ENCODE measurements around the gene SPTBN5.

SPTBN5 gene

DNA sequence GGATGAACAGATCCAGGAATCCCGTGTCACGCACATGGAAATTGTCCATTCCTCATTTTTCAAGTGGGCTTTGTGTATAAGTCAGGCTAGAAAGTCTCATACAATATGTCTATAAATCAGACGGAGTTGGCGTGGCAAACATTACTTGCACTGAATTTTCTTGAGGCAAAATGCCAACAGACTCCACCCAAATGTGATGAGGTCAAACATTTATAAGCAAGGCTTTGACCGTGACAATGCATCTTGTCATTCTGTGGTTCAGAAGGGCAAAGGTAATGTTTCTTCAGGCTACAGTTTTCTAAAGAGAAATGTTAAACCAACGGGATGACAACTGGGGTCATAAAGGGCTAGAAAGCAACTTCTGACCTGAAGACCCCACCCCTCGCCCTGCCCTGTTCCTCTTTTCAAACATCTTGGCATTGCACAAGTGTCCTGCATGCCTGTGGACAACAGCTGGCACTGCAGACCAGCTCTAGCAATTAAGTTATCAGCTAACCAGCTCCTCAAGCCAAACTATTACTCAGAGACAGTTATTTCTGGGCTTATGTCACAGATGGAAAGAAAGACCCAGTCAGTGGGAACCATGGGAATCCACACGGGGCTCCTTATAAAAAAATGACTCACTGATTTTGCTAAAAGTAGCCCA lies 36.5 kb upstream of the SPTBN5 start:
- H3K9me2 ChIP-seq (replicated peaks; ENCODE audit: low read depth, low read length), result no peaks in the 10 kb centered on the region
- no peak for TF ChIP-seq EZH2phosphoT487 (IDR thresholded peaks at IDR 0.05; ENCODE audit: borderline replicate concordance)
- TF ChIP-seq, protein P1, sequence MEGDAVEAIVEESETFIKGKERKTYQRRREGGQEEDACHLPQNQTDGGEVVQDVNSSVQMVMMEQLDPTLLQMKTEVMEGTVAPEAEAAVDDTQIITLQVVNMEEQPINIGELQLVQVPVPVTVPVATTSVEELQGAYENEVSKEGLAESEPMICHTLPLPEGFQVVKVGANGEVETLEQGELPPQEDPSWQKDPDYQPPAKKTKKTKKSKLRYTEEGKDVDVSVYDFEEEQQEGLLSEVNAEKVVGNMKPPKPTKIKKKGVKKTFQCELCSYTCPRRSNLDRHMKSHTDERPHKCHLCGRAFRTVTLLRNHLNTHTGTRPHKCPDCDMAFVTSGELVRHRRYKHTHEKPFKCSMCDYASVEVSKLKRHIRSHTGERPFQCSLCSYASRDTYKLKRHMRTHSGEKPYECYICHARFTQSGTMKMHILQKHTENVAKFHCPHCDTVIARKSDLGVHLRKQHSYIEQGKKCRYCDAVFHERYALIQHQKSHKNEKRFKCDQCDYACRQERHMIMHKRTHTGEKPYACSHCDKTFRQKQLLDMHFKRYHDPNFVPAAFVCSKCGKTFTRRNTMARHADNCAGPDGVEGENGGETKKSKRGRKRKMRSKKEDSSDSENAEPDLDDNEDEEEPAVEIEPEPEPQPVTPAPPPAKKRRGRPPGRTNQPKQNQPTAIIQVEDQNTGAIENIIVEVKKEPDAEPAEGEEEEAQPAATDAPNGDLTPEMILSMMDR (conservative IDR thresholded peaks at IDR 0.05; ENCODE audit: low read length), result no peak
- no peak overlapping the region for H2AFZ ChIP-seq (ENCODE audit: low read length)
- no peaks in the 10 kb centered on the region for H3K27me3 ChIP-seq (ENCODE audit: insufficient read depth, low read length, poor library complexity, severe bottlenecking)
- peaks cover 21% of the 10 kb centered on the region for H3K4me1 ChIP-seq (ENCODE audit: insufficient read depth, low read length, poor library complexity, severe bottlenecking)
- no peaks in the 10 kb centered on the region for H3K36me3 ChIP-seq (ENCODE audit: insufficient read depth, low read length)
- H3K4me3 ChIP-seq (ENCODE audit: low read length, poor library complexity, severe bottlenecking), result no peak overlapping the region
- H3K9ac ChIP-seq (ENCODE audit: low read depth, low read length, poor library complexity, severe bottlenecking), result no peak overlapping the region
- H3K9me3 ChIP-seq (ENCODE audit: insufficient read depth, low read depth, low read length), result no peaks in the 10 kb centered on the region
- H3K79me2 ChIP-seq (ENCODE audit: insufficient read depth, low read length), result no peaks in the 10 kb centered on the region
- H4K20me1 ChIP-seq (ENCODE audit: insufficient read depth, low read length, poor library complexity, severe bottlenecking), result no peaks in the 10 kb centered on the region
- no peaks in the 10 kb centered on the region; the same call in 1 of the 2 replicates for H3F3A ChIP-seq (ENCODE audit: low read depth)
- no peak overlapping the region for H3K4me2 ChIP-seq (ENCODE audit: low read depth, low read length, poor library complexity, severe bottlenecking)

DNA sequence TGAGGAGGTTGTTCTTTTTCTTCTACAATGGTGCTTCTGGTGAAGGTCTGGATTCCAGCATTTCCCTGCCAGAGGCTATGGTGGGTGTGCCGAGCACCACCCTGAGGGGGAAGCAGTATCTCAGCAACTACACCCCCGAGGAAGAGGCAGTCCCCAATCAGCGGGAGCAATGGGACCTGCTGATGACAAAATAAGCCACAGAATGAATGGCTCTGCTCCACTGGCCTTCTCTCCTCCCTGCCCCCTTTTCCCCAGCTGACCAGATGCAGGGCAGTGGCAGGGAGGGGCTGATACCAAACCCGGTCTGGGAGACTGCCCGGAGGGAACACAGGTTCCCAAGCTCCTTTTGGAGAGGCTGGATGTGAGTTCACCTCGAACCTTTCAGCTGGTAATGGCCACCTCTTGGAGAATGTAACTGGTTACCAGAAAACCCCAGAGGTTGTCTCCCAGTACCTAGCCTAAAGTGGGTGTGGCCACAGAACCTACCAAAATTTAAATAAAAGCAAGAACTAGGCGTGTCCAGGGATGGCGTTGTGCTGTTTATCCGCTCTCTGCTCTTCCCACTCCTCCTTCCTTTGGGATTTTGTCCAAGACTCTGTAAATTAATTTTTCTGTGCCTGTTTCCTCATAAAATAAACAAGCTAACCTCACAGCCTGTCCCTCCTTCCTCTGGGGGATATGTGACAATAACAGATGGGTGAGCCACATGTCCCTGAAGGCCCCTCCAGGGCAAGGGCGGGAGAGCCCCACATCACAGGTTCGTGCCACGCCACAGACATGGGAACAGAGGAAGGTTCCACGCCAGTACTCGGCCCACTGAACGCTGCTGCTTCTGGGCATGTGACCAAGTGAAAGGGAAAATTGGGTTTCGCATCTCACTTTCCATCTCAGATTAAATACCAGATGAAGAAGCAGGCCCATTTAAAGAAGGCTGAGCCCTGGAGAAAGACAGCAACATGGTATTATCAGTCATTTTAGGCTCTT lies 35.1 kb upstream of the SPTBN5 start:
- no peaks in the 10 kb centered on the region for H3K27me3 ChIP-seq (ENCODE audit: insufficient read depth, low read length, poor library complexity, severe bottlenecking)
- H3K9me2 ChIP-seq (replicated peaks; ENCODE audit: low read depth, low read length), result no peaks in the 10 kb centered on the region
- TF ChIP-seq EZH2phosphoT487 (IDR thresholded peaks at IDR 0.05; ENCODE audit: borderline replicate concordance), result no peak
- TF ChIP-seq, protein P1 (conservative IDR thresholded peaks at IDR 0.05; ENCODE audit: low read length), result no peak
- H3K4me1 ChIP-seq (ENCODE audit: insufficient read depth, low read length, poor library complexity, severe bottlenecking), result peaks cover 14% of the 10 kb centered on the region
- H3K4me2 ChIP-seq (ENCODE audit: low read depth, low read length, poor library complexity, severe bottlenecking), result no peak overlapping the region
- no peak overlapping the region for H2AFZ ChIP-seq (ENCODE audit: low read length)
- H4K20me1 ChIP-seq (ENCODE audit: insufficient read depth, low read length, poor library complexity, severe bottlenecking), result no peaks in the 10 kb centered on the region
- H3F3A ChIP-seq (ENCODE audit: low read depth), result no peaks in the 10 kb centered on the region; the same call in 1 of the 2 replicates
- no peaks in the 10 kb centered on the region for H3K9me3 ChIP-seq (ENCODE audit: insufficient read depth, low read depth, low read length)
- H3K9ac ChIP-seq (ENCODE audit: low read depth, low read length, poor library complexity, severe bottlenecking), result no peak overlapping the region
- H3K79me2 ChIP-seq (ENCODE audit: insufficient read depth, low read length), result no peaks in the 10 kb centered on the region
- H3K4me3 ChIP-seq (ENCODE audit: low read length, poor library complexity, severe bottlenecking), result no peak overlapping the region
- H3K36me3 ChIP-seq (ENCODE audit: insufficient read depth, low read length), result no peaks in the 10 kb centered on the region

- Histone ChIP-seq H3K9me2 (replicated peaks; ENCODE audit: low read depth, low read length) (no peaks in the 10 kb centered on the region), H4K20me1 (ENCODE audit: insufficient read depth, low read length, poor library complexity, severe bottlenecking) (no peaks in the 10 kb centered on the region), H3F3A (ENCODE audit: low read depth) (no peaks in the 10 kb centered on the region; the same call in 1 of the 2 replicates), H3K9ac (ENCODE audit: low read depth, low read length, poor library complexity, severe bottlenecking) (no peak overlapping the region), H3K36me3 (ENCODE audit: insufficient read depth, low read length) (no peaks in the 10 kb centered on the region), H3K4me3 (ENCODE audit: low read length, poor library complexity, severe bottlenecking) (no peak overlapping the region), H3K4me2 (ENCODE audit: low read depth, low read length, poor library complexity, severe bottlenecking) (no peak overlapping the region), H2AFZ (ENCODE audit: low read length) (no peak overlapping the region), H3K27me3 (ENCODE audit: insufficient read depth, low read length, poor library complexity, severe bottlenecking) (no peaks in the 10 kb centered on the region), H3K4me1 (ENCODE audit: insufficient read depth, low read length, poor library complexity, severe bottlenecking) (peaks cover 19% of the 10 kb centered on the region), H3K79me2 (ENCODE audit: insufficient read depth, low read length) (no peaks in the 10 kb centered on the region), H3K9me3 (ENCODE audit: insufficient read depth, low read depth, low read length) (no peaks in the 10 kb centered on the region)
- TF ChIP-seq, protein P1 (conservative IDR thresholded peaks at IDR 0.05; ENCODE audit: low read length), result no peak
- no peak for TF ChIP-seq EZH2phosphoT487 (IDR thresholded peaks at IDR 0.05; ENCODE audit: borderline replicate concordance)
These were observed 34.2 kb upstream of the SPTBN5 start for GRCh38 chr15:41928100-41928499.

All from Loucy (cell line).